CD14-positive monocyte (primary cell): ENCODE data around the gene KLHL25. TPM values are rescaled to one million over a fixed set of nuclear protein-coding genes. Genes with fewer than 3 reads are reported as not detected.
A peak's percentile ranks its signal among the peaks of the same experiment; 100 is the strongest.

Experiments used
- DNase-seq, 3 donors: peaks; one replicate each; pipeline ENCODE4 v3.0.0-alpha.2; 2011 to 2022
- H2AFZ ChIP-seq: 2 replicates; pipeline ENCODE4 v1.6.0; 2012; ENCODE audit warnings: mild to moderate bottlenecking, low read depth, low read length, inconsistent platforms; ENCODE audit not compliant: insufficient read depth, poor library complexity, severe bottlenecking
- H3K27ac ChIP-seq, 2 donors: 1 replicate in 1 of 2; 2 replicates in 1 of 2; pipeline ENCODE4 v1.5.1; 2012 to 2013; ENCODE audit warnings: low read length in 2 of 2, control low read depth in 1 of 2, inconsistent platforms in 1 of 2, low read depth in 1 of 2, mild to moderate bottlenecking in 1 of 2
- H3K27me3 ChIP-seq, 2 donors: one replicate each; pipeline versions ENCODE4 v1.6.0 to v1.6.1; 2011 to 2013; ENCODE audit warnings: low read length in 2 of 2; ENCODE audit not compliant: control insufficient read depth in 2 of 2, insufficient read depth in 2 of 2
- H3K36me3 ChIP-seq, 2 donors: replicated peaks in 1 of 2; 1 replicate in 1 of 2; 2 replicates in 1 of 2; pipeline versions ENCODE4 v1.5.1 to v1.6.1; 2012 to 2013; ENCODE audit warnings: low read length in 2 of 2, control low read depth in 1 of 2, inconsistent platforms in 1 of 2, mild to moderate bottlenecking in 1 of 2; ENCODE audit not compliant: insufficient read depth in 2 of 2, control insufficient read depth in 1 of 2
- H3K4me1 ChIP-seq, 2 donors: 1 replicate in 1 of 2; 2 replicates in 1 of 2; pipeline versions ENCODE4 v1.5.1 to v1.6.1; 2012 to 2013; ENCODE audit warnings: low read length in 2 of 2, control low read depth in 1 of 2, inconsistent platforms in 1 of 2, mild to moderate bottlenecking in 1 of 2, moderate library complexity in 1 of 2; ENCODE audit not compliant: insufficient read depth in 2 of 2, control insufficient read depth in 1 of 2
- H3K4me2 ChIP-seq: replicated peaks from 2 replicates; pipeline ENCODE3; 2012; ENCODE audit warnings: low read length, moderate library complexity, mild to moderate bottlenecking; ENCODE audit not compliant: poor library complexity, severe bottlenecking; ENCODE audit errors: extremely low read depth
- H3K4me3 ChIP-seq, 3 experiments: fragments of 200-600 bp in 1 of 3; sonication (generic) in 1 of 3; replicated peaks in 1 of 3; 1 replicate in 2 of 3; 2 replicates in 1 of 3; pipeline ENCODE4 v1.5.1; 2011 to 2013; ENCODE audit warnings: low read length in 3 of 3, mild to moderate bottlenecking in 3 of 3, control low read depth in 2 of 3, low read depth in 2 of 3, inconsistent platforms in 1 of 3, moderate library complexity in 1 of 3
- H3K79me2 ChIP-seq: 2 replicates; pipeline ENCODE4 v1.6.0; 2012; ENCODE audit warnings: mild to moderate bottlenecking, control low read depth, inconsistent platforms, low read length, moderate library complexity; ENCODE audit not compliant: insufficient read depth
- H3K9ac ChIP-seq: 2 replicates; pipeline ENCODE4 v1.6.0; 2017; ENCODE audit warnings: low read length, mild to moderate bottlenecking; ENCODE audit not compliant: insufficient read depth, poor library complexity, severe bottlenecking
- H3K9me3 ChIP-seq, 2 donors: replicated peaks in 1 of 2; 1 replicate in 1 of 2; 2 replicates in 1 of 2; pipeline versions ENCODE4 v1.5.1 to v1.6.1; 2012 to 2013; ENCODE audit warnings: low read length in 2 of 2, control low read depth in 1 of 2; ENCODE audit not compliant: control insufficient read depth in 1 of 2, insufficient read depth in 1 of 2
- H4K20me1 ChIP-seq: 2 replicates; pipeline ENCODE4 v1.6.0; 2012; ENCODE audit warnings: mild to moderate bottlenecking, low read length, control low read depth, moderate library complexity; ENCODE audit not compliant: insufficient read depth
- H3K27ac Mint-ChIP-seq, 7 donors: one replicate each; pipeline ENCODE4 v1.8.0; 2020; ENCODE audit warnings: mild to moderate bottlenecking in 7 of 7, mixed read lengths in 7 of 7, moderate library complexity in 6 of 7, inconsistent platforms in 2 of 7
- H3K27me3 Mint-ChIP-seq, 3 donors: one replicate each; pipeline ENCODE4 v1.8.0; 2021 to 2022; ENCODE audit warnings: low read depth in 3 of 3, mild to moderate bottlenecking in 3 of 3, mixed read lengths in 3 of 3, moderate library complexity in 3 of 3, inconsistent platforms in 1 of 3
- H3K36me3 Mint-ChIP-seq, 2 donors: one replicate each; pipeline ENCODE4 v1.8.0; 2020; ENCODE audit warnings: mixed read lengths in 2 of 2, inconsistent platforms in 1 of 2, mild to moderate bottlenecking in 1 of 2
- H3K4me1 Mint-ChIP-seq: one replicate; pipeline ENCODE4 v1.8.0; 2020; ENCODE audit warnings: mild to moderate bottlenecking, mixed read lengths
- H3K4me3 Mint-ChIP-seq, 2 donors: one replicate each; pipeline ENCODE4 v1.8.0; 2020; ENCODE audit warnings: mild to moderate bottlenecking in 2 of 2, mixed read lengths in 2 of 2, moderate library complexity in 1 of 2
- H3K9me3 Mint-ChIP-seq, 7 donors: one replicate each; pipeline ENCODE4 v1.8.0; 2020 to 2022; ENCODE audit warnings: mixed read lengths in 7 of 7, mild to moderate bottlenecking in 6 of 7, moderate library complexity in 6 of 7, inconsistent platforms in 2 of 7
- CTCF ChIP-seq: fragments of 200-600 bp; IDR thresholded peaks from one replicate; pipeline ENCODE4 v1.8.0; 2022; ENCODE audit warnings: antibody characterized with exemption, mild to moderate bottlenecking
- WGBS: methylation state at CpG from one replicate; pipeline ENCODE4 v1.1.5; 2013; ENCODE audit warnings: missing lambda C conversion rate; ENCODE audit not compliant: insufficient coverage; 5-methylcytosine and 5-hydroxymethylcytosine counted together
- intact Hi-C, 2 donors: fragments of 100-400 bp; cut with micrococcal nuclease; formaldehyde crosslinking; loops; one replicate each; pipeline versions ENCODE4 v1.15.0 to v1.15.1; 2023
- polyA plus RNA-seq, 3 donors: library from polyadenylated mRNA; depleted of rRNA in 1 of 3; unstranded in 2 of 3; stranded (reverse) in 1 of 3; fragments of 300-500 nt in 2 of 3; fragments of >200 nt in 1 of 3; fragmentation: Illumina TruSeq in 2 of 3; gene quantifications; 1 replicate in 2 of 3; 2 replicates in 1 of 3; pipeline ENCODE4 v1.2.3, GENCODE V29; 2012 to 2021

KLHL25 gene
- polyA plus RNA-seq, 3 donors = 0.27 to 0.60 (median 0.40) TPM

- intact Hi-C loops = no loop called here
- H3K36me3 ChIP-seq = peaks cover 98 to 100% of the 10 kb centered on the region in 2 donors
- Mint-ChIP-seq H3K4me1 (no peaks in the 10 kb centered on the region), H3K27ac (no peak overlapping the region), H3K4me3 (no peak overlapping the region), H3K9me3 (no peaks in the 10 kb centered on the region), H3K36me3 (peaks cover 89 to 100% of the 10 kb centered on the region in 2 donors), H3K27me3 (no peaks in the 10 kb centered on the region)
- H3K4me2 ChIP-seq = no peak overlapping the region
- H3K9me3 ChIP-seq = no peaks in the 10 kb centered on the region
- peak overlapping the region in 1 of 2 donors; percentile 38 for H3K27ac ChIP-seq
- no peak overlapping the region for H3K4me3 ChIP-seq
- H3K79me2 ChIP-seq = peaks cover 7% of the 10 kb centered on the region
- TF ChIP-seq CTCF = no peak
- 98% methylated on average over 6 of the region's 12 CpGs for WGBS
- no peaks in the 10 kb centered on the region for H3K4me1 ChIP-seq
- no peak overlapping the region for H2AFZ ChIP-seq
- H3K9ac ChIP-seq = no peak overlapping the region
- no peaks in the 10 kb centered on the region for H3K27me3 ChIP-seq
- DNase-seq = no peak
- H4K20me1 ChIP-seq = peaks cover 100% of the 10 kb centered on the region
These were observed 76.3 kb downstream of the KLHL25 start for GRCh38 chr15:85718271-85718971.

- H3K4me3 Mint-ChIP-seq = no peak overlapping the region
- Histone ChIP-seq H3K4me2 (no peak overlapping the region), H3K36me3 (peaks cover 97 to 100% of the 10 kb centered on the region in 2 donors), H3K27ac (peak overlapping the region in 1 of 2 donors; percentile 53), H3K4me1 (no peaks in the 10 kb centered on the region), H3K9ac (no peak overlapping the region), H4K20me1 (peaks cover 100% of the 10 kb centered on the region), H3K27me3 (no peaks in the 10 kb centered on the region), H3K79me2 (peaks cover 12% of the 10 kb centered on the region), H3K9me3 (no peaks in the 10 kb centered on the region), H3K4me3 (no peak overlapping the region), H2AFZ (no peak overlapping the region)
- peak overlapping the region in 2 of 7 donors; percentile 6 to 11 for H3K27ac Mint-ChIP-seq
- no peak for DNase-seq
- no peaks in the 10 kb centered on the region for H3K4me1 Mint-ChIP-seq
- intact Hi-C loops = no loop called here
- peaks cover 83 to 100% of the 10 kb centered on the region in 2 donors for H3K36me3 Mint-ChIP-seq
- no peak for TF ChIP-seq CTCF
- H3K9me3 Mint-ChIP-seq = no peaks in the 10 kb centered on the region
- no peaks in the 10 kb centered on the region for H3K27me3 Mint-ChIP-seq
- WGBS = 100% methylated on average over 1 of the region's 2 CpGs
These were observed 77.5 kb downstream of the KLHL25 start for GRCh38 chr15:85717212-85717611.
